ENCODE data around the gene PLA2G2F. TPM values are rescaled to one million over a fixed set of nuclear protein-coding genes. Genes with fewer than 3 reads are reported as not detected.

Gene PLA2G2F, protein sequence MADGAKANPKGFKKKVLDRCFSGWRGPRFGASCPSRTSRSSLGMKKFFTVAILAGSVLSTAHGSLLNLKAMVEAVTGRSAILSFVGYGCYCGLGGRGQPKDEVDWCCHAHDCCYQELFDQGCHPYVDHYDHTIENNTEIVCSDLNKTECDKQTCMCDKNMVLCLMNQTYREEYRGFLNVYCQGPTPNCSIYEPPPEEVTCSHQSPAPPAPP
- total RNA-seq (not detected), polyA plus RNA-seq (under 1 TPM in 1 of 3 donors, not detected in 2; 0.03 TPM)
- long read RNA-seq, donor 1 = 0 reads
- long read RNA-seq, donor 2 = 0 reads

DNA sequence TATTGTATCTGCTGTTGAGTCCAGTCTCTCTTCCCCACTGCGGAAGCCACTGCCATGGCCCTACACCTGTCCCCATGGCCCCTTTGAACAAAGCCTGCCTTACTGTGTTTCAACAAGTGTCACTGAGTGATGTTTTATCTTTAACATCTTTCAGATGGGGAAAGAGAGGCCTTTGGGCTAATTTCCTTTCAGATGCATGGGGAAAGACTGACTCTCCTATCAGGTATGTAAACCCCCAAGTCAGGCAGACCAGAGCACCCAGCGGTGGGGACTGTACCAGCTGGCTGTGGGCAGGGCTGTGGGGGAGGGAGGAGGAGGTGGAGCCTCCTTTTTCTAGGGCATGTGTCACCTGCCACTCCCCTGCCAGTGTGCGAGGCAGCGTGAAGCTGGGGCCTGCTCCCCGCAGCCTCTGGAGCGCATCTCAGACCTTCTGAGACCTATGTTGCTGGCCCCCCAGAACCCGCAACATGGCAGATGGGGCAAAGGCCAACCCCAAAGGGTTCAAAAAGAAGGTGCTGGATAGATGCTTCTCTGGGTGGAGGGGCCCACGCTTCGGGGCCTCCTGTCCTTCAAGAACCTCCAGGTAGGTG is at the start of gene PLA2G2F:
Gene PLA2G2F, plus strand, starts transcription at position 363 of the 590 bp plus-strand sequence. Its CDS starts 105 bp downstream, at position 468.
- no peak for DNase-seq
- ATAC-seq = no peak
- intact Hi-C loops (cut with DNase I) = no loop called here
- 87 to 93% (median 90%) methylated on average over 9 of the region's 9 CpGs for WGBS, 3 donors
- peaks cover 0 to 3% (median 0%) of the 10 kb centered on the region in 3 donors for H3K27me3 ChIP-seq (ENCODE audit: insufficient read depth in 3 of 3, low read length in 2 of 3)
- H3K27ac ChIP-seq = no peak within 1 kb of the TSS
- H3K9me3 ChIP-seq = no peaks in the 10 kb centered on the region
- no peaks in the 10 kb centered on the region for H3K4me1 ChIP-seq
- no peaks in the 10 kb centered on the region for H3K36me3 ChIP-seq (ENCODE audit: insufficient read depth in 1 of 2, low read depth in 1 of 2)
- TF ChIP-seq, protein P1, sequence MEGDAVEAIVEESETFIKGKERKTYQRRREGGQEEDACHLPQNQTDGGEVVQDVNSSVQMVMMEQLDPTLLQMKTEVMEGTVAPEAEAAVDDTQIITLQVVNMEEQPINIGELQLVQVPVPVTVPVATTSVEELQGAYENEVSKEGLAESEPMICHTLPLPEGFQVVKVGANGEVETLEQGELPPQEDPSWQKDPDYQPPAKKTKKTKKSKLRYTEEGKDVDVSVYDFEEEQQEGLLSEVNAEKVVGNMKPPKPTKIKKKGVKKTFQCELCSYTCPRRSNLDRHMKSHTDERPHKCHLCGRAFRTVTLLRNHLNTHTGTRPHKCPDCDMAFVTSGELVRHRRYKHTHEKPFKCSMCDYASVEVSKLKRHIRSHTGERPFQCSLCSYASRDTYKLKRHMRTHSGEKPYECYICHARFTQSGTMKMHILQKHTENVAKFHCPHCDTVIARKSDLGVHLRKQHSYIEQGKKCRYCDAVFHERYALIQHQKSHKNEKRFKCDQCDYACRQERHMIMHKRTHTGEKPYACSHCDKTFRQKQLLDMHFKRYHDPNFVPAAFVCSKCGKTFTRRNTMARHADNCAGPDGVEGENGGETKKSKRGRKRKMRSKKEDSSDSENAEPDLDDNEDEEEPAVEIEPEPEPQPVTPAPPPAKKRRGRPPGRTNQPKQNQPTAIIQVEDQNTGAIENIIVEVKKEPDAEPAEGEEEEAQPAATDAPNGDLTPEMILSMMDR (IDR thresholded peaks at IDR 0.05) = no peak
- H3K4me3 ChIP-seq = no peak within 1 kb of the TSS

DNA sequence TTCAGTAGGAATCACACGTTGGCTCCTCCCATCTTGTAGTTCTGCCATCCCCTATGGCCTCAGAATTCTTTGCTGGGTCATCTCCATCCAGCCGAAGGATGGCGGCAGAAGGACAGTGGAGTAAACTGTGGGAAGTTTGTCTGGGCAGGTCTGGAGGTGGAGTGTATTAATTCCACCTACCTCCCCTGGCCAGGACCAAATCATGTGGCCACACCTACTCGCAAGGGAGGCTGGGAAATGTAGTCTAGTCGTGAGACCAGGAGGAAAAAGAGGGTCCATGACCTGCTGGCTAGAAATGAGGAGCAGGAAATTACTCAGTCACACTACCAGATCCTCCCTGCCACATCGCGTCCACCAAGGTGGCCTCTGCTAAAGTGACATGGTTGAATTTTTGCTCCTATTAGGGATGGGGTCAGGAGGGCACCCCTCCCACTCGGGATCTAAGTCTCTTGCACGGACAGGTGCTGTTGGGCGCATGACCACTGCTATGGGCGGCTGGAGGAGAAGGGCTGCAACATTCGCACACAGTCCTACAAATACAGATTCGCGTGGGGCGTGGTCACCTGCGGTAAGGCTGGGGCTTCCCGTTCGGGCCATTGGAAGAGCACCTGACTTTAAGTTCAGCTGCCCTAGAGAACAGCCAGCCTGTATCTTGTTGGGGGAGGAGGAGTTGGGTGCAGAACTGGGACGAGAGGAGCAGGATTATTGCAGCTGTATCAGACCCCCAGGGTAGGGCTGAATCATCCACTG is 49.6 kb upstream of the PLA2G2F start:
- Histone ChIP-seq H3K9me3 (no peaks in the 10 kb centered on the region), H3K36me3 (ENCODE audit: insufficient read depth in 1 of 2, low read depth in 1 of 2) (no peaks in the 10 kb centered on the region), H3K4me1 (no peaks in the 10 kb centered on the region), H3K4me3 (no peak overlapping the region), H3K27me3 (ENCODE audit: insufficient read depth in 3 of 3, low read length in 2 of 3) (peaks cover 0 to 2% (median 0%) of the 10 kb centered on the region in 3 donors), H3K27ac (no peak overlapping the region)
- ATAC-seq = no peak
- 83% methylated on average over 19 of the region's 19 CpGs for WGBS, 3 donors
- intact Hi-C loops (cut with DNase I) = no loop called here
- TF ChIP-seq, protein P1 (IDR thresholded peaks at IDR 0.05) = no peak
- no peak for DNase-seq

DNA sequence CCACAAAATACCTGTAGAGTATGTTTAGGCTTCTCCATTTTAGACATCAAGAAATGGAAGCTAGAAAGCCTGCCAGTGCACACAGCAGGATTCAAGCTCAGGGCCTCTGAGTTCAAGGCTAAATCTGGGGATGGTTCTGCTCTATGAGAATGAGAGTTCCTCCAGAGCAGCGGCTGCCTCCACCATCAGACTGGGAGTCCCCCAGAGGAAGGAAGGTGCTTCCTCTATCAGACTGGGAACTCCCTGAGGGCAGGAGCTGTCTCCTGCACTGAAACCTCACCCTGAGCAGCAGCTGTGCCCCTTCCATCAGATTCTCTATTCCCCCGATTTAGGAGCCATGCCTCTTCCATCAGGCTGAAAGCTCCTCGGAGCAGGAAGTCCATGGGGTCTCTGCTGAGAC is 49.0 kb upstream of the PLA2G2F start:
- DNase-seq (no peak), ATAC-seq (no peak)
- WGBS, 3 donors = 78 to 92% (median 81%) methylated on average over 3 of the region's 3 CpGs
- H3K27me3 ChIP-seq (ENCODE audit: insufficient read depth in 3 of 3, low read length in 2 of 3) = peaks cover 0 to 2% (median 0%) of the 10 kb centered on the region in 3 donors
- H3K36me3 ChIP-seq (ENCODE audit: insufficient read depth in 1 of 2, low read depth in 1 of 2) = no peaks in the 10 kb centered on the region
- TF ChIP-seq, protein P1 (IDR thresholded peaks at IDR 0.05) = no peak
- intact Hi-C loops (cut with DNase I) = no loop called here
- H3K27ac ChIP-seq = no peak overlapping the region
- no peak overlapping the region for H3K4me3 ChIP-seq
- no peaks in the 10 kb centered on the region for H3K4me1 ChIP-seq
- no peaks in the 10 kb centered on the region for H3K9me3 ChIP-seq

DNA sequence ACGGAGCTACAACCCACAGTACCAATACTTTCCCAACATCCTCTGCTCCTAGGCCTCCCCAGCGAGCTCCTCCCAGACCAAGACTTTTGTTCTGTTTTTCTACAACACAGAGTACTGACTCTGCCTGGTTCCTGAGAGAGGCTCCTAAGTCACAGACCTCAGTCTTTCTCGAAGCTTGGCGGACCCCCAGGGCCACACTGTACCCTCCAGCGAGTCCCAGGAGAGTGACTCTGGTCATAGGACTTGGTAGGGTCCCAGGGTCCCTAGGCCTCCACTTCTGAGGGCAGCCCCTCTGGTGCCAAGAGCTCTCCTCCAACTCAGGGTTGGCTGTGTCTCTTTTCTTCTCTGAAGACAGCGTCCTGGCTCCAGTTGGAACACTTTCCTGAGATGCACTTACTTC is 48.5 kb upstream of the PLA2G2F start:
- ATAC-seq = no peak
- intact Hi-C loops (cut with DNase I) = no loop called here

More for the DNA sequence above, 48.5 kb upstream of the PLA2G2F start:
- Histone ChIP-seq H3K9me3 (no peaks in the 10 kb centered on the region), H3K4me1 (no peaks in the 10 kb centered on the region), H3K27me3 (ENCODE audit: insufficient read depth in 3 of 3, low read length in 2 of 3) (peaks cover 0 to 2% (median 0%) of the 10 kb centered on the region in 3 donors), H3K27ac (no peak overlapping the region), H3K4me3 (no peak overlapping the region), H3K36me3 (ENCODE audit: insufficient read depth in 1 of 2, low read depth in 1 of 2) (no peaks in the 10 kb centered on the region)
- WGBS, 3 donors = 74 to 87% (median 79%) methylated on average over 6 of the region's 6 CpGs
- TF ChIP-seq, protein P1 (IDR thresholded peaks at IDR 0.05) = no peak
- DNase-seq = peak in 1 of 2 donors; percentile 57

Measured in psoas muscle (tissue), 8 donors.